Endodermal cell (in vitro differentiated cells): ENCODE data around the gene JAKMIP1. TPM values are rescaled to one million over a fixed set of nuclear protein-coding genes. Genes with fewer than 3 reads are reported as not detected.

ENCODE experiments used
- DNase-seq: peaks from one replicate; pipeline ENCODE4 v3.0.0-alpha.2; 2017
- H3K27ac ChIP-seq: 2 replicates; pipeline ENCODE4 v1.5.1; 2013; ENCODE audit warnings: mild to moderate bottlenecking, low read depth, low read length, moderate library complexity
- H3K27me3 ChIP-seq: 2 replicates; pipeline ENCODE4 v1.6.1; 2013; ENCODE audit warnings: mild to moderate bottlenecking, low read length, moderate library complexity; ENCODE audit not compliant: insufficient read depth, control insufficient read depth, poor library complexity, severe bottlenecking
- H3K36me3 ChIP-seq: 2 replicates; pipeline ENCODE4 v1.7.0; 2013; ENCODE audit warnings: mild to moderate bottlenecking, low read length, moderate library complexity; ENCODE audit not compliant: control insufficient read depth, insufficient read depth
- H3K4me1 ChIP-seq: one replicate; pipeline ENCODE4 v1.7.0; 2013; ENCODE audit warnings: low read length; ENCODE audit not compliant: control insufficient read depth, insufficient read depth
- H3K4me3 ChIP-seq: 2 replicates; pipeline ENCODE4 v1.5.1; 2013; ENCODE audit warnings: mild to moderate bottlenecking, low read length, moderate library complexity
- H3K9ac ChIP-seq: 2 replicates; pipeline ENCODE4 v1.6.1; 2013; ENCODE audit warnings: mild to moderate bottlenecking, low read length, moderate library complexity; ENCODE audit not compliant: poor library complexity, severe bottlenecking; ENCODE audit errors: extremely low read depth
- H3K9me3 ChIP-seq: 2 replicates; pipeline ENCODE4 v1.6.1; 2013; ENCODE audit warnings: mild to moderate bottlenecking, low read length, moderate library complexity; ENCODE audit not compliant: control insufficient read depth
- H3K27ac Mint-ChIP-seq: 2 replicates; pipeline ENCODE4 v1.8.0; 2020; ENCODE audit warnings: mixed read lengths
- H3K27me3 Mint-ChIP-seq: 2 replicates; pipeline ENCODE4 v1.8.0; 2021; ENCODE audit warnings: mild to moderate bottlenecking, mixed read lengths; ENCODE audit not compliant: insufficient read depth
- H3K36me3 Mint-ChIP-seq: 2 replicates; pipeline ENCODE4 v1.8.0; 2020; ENCODE audit warnings: low read depth, mixed read lengths
- H3K4me1 Mint-ChIP-seq: 2 replicates; pipeline ENCODE4 v1.8.0; 2020; ENCODE audit warnings: mixed read lengths
- H3K4me3 Mint-ChIP-seq: 2 replicates; pipeline ENCODE4 v1.8.0; 2020; ENCODE audit warnings: mild to moderate bottlenecking, moderate library complexity, mixed read lengths
- H3K9me3 Mint-ChIP-seq: 2 replicates; pipeline ENCODE4 v1.8.0; 2020; ENCODE audit warnings: mild to moderate bottlenecking, mixed read lengths
- WGBS, 2 experiments: methylation state at CpG; one replicate each; pipeline versions ENCODE4 v1.1.5 to v1.1.7; 2013; ENCODE audit warnings: missing lambda C conversion rate in 2 of 2, mixed read lengths in 1 of 2; ENCODE audit not compliant: insufficient coverage in 1 of 2, insufficient read length in 1 of 2; 5-methylcytosine and 5-hydroxymethylcytosine counted together
- long read RNA-seq, 4 experiments: library from polyadenylated mRNA in 2 of 4; library from RNA in 1 of 4; library from capped mRNA in 1 of 4; stranded (forward) in 3 of 4; unstranded in 1 of 4; transcript quantifications; one replicate each; pipeline ENCODE4 v2.0.0, GENCODE V29; 2020 to 2021; ENCODE audit warnings: inconsistent platforms in 1 of 4
- polyA plus RNA-seq, 2 experiments: library from polyadenylated mRNA; stranded (reverse); fragments of 50-300 nt; gene quantifications; one replicate each; pipeline ENCODE4 v1.2.3, GENCODE V29; 2013
- total RNA-seq, 2 donors: library from RNA; stranded (reverse); fragmentation: NEBNext Ultra II Directional in 1 of 2; extraction: Animal tissue kit (Norgen Biotek cat#: 25700) in 1 of 2; gene quantifications; 2 replicates in 1 of 2; 3 replicates in 1 of 2; pipeline ENCODE4 v1.2.1, GENCODE V29; 2021
- TF ChIP-seq, protein P1 (sequence below): fragments of 200-600 bp; sonication (generic); conservative IDR thresholded peaks from 2 replicates; pipeline ENCODE4 v1.5.0; 2021; ENCODE audit warnings: antibody characterized with exemption, mild to moderate bottlenecking

Gene JAKMIP1
- 10 to 100 TPM; 10.4 to 11.2 TPM for total RNA-seq
- polyA plus RNA-seq (2013, experiment 1 of 2) = 2.0 TPM
- 3.6 TPM for polyA plus RNA-seq (2013, experiment 2 of 2)
- long read RNA-seq, experiment 1, partial matches to known transcripts = 4 of 7 reads
- long read RNA-seq, experiment 1, other reads (novel, unspliced or antisense) = 3 of 7 reads
- long read RNA-seq, experiment 2, transcript JAKMIP1-201 (13 exons, 2,585 nt) = major isoform, 24 of 26 reads
- long read RNA-seq, experiment 2, partial matches to known transcripts = 0 of 26 reads
- long read RNA-seq, experiment 2, other reads (novel, unspliced or antisense) = 2 of 26 reads
- long read RNA-seq, experiment 3, transcript JAKMIP1-201 (13 exons, 2,585 nt) = major isoform, 40 of 44 reads
- long read RNA-seq, experiment 3, partial matches to known transcripts = 2 of 44 reads
- long read RNA-seq, experiment 3, other reads (novel, unspliced or antisense) = 1 of 44 reads
- long read RNA-seq, experiment 4 = 0 reads

DNA sequence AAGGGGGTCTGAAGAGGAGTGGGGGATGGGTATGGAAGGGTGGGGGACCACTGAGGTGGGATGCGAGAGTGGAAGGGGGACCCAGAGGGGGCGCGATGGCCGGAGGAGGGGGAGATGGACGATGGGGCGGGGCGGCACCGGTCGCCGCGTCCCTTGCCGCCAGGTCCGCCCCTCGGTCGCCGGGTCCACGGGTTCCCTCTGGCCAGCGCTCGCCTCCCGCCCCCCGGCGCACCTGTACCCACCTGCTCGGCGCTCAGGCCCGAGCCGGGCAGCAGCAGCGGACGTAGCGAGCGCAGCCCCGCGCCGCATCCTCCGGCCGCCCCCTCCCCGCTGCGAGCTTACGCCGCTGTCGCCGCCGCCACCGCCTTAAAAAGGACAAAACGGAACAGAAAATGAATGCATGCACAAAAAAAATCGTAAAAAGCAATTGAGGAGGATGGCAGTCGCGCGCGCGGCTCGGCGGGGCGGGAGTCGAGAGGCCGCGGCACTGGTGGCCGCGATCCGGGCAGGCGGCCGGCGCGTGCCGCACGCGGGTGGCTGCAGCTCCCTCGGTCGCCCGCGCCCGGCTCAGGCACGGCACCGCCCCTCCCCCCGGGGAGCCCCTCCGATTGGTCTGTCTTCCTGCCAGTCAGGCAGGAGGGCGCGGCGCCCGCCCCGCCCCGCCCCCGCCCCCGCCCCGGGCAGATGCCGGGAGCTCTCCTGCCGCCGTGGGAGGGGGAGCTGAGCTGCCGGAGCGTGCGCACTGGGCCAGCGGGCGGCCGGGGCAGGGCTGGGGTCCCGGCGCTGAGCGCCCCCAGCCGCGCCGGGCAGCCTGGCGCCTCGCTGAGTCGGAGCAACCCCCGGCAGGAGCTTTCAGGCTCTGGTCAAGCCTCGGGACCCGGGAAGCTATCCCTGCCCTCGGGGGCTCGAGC, at the start of gene JAKMIP1:
JAKMIP1 (minus strand) TSS at position 539 of the 911 bp plus-strand sequence. CDS start 87,699 bp downstream, outside the sequence.
- no peak within 1 kb of the TSS for H3K27ac ChIP-seq
- Mint-ChIP-seq H3K27ac (peak within 1 kb of the TSS; percentile 64), H3K27me3 (peaks cover 10% of the 10 kb centered on the region), H3K4me1 (peaks cover 38% of the 10 kb centered on the region), H3K36me3 (peaks cover 7% of the 10 kb centered on the region), H3K9me3 (peaks cover 7% of the 10 kb centered on the region), H3K4me3 (peak within 1 kb of the TSS; percentile 75)
- peak within 1 kb of the TSS; percentile 85 for H3K4me3 ChIP-seq
- H3K4me1 ChIP-seq = peaks cover 14% of the 10 kb centered on the region
- H3K9me3 ChIP-seq = no peaks in the 10 kb centered on the region
- no peaks in the 10 kb centered on the region for H3K36me3 ChIP-seq
- TF ChIP-seq, protein P1, sequence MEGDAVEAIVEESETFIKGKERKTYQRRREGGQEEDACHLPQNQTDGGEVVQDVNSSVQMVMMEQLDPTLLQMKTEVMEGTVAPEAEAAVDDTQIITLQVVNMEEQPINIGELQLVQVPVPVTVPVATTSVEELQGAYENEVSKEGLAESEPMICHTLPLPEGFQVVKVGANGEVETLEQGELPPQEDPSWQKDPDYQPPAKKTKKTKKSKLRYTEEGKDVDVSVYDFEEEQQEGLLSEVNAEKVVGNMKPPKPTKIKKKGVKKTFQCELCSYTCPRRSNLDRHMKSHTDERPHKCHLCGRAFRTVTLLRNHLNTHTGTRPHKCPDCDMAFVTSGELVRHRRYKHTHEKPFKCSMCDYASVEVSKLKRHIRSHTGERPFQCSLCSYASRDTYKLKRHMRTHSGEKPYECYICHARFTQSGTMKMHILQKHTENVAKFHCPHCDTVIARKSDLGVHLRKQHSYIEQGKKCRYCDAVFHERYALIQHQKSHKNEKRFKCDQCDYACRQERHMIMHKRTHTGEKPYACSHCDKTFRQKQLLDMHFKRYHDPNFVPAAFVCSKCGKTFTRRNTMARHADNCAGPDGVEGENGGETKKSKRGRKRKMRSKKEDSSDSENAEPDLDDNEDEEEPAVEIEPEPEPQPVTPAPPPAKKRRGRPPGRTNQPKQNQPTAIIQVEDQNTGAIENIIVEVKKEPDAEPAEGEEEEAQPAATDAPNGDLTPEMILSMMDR = no peak
- H3K9ac ChIP-seq = peak within 1 kb of the TSS; percentile 47
- no peaks in the 10 kb centered on the region for H3K27me3 ChIP-seq
- DNase-seq = peak; percentile 97
- WGBS, 2 experiments = 0% methylated on average over 21 to 107 of the region's 107 CpGs

DNA sequence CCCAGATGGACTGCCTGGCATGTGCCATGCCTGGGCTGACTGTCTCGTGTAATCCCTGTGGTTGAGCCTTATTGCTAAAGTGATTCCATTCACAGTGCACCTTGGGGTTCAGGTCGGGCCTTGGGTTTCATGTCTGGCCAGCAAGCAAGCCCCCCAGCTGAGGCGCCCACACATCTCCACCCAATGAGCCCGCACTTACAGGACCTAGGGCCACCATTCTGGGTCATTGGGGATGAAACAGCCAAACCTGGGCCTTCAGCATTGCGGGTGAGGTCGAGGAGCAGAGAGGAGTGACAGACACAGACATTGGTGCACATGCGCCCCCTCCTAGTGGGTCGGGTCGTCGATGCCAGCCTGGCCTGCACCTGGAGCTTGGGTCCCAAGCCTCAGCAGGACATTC, 48.0 kb upstream of the JAKMIP1 start:
- Histone ChIP-seq H3K9ac (no peak overlapping the region), H3K4me1 (no peaks in the 10 kb centered on the region), H3K36me3 (no peaks in the 10 kb centered on the region), H3K27me3 (no peaks in the 10 kb centered on the region), H3K9me3 (peaks cover 14% of the 10 kb centered on the region), H3K4me3 (no peak overlapping the region), H3K27ac (no peak overlapping the region)
- no peak overlapping the region for H3K4me3 Mint-ChIP-seq
- TF ChIP-seq, protein P1 = no peak
- H3K9me3 Mint-ChIP-seq = peaks cover 4% of the 10 kb centered on the region
- peaks cover 21% of the 10 kb centered on the region for H3K27me3 Mint-ChIP-seq
- peaks cover 13% of the 10 kb centered on the region for H3K4me1 Mint-ChIP-seq
- 75 to 85% methylated on average over 6 to 10 of the region's 10 CpGs for WGBS, 2 experiments
- H3K36me3 Mint-ChIP-seq = no peaks in the 10 kb centered on the region
- DNase-seq = no peak
- H3K27ac Mint-ChIP-seq = no peak overlapping the region

DNA sequence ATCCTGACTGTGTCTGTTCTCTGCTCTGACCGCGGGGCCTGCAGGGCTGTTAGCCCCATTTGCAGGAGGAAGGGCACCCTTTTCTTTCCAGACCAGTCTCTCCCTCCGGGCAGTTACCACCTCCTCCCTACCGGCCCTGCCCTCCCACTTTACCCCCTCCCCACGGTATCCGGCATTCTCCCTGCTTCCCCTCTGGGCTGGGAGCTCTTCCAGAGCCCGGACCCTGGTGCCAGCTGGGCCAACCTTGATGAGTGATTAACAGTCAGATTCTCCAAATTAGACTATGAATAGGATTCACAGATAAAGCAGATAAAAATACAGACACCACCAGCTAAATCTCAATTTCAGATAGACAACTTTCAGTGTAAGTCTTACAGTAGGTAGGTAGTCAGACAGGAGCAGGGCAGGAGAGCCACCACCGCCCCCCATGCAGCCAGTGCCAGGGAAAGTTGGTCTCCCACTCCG, 45.9 kb upstream of the JAKMIP1 start:
- no peak overlapping the region for H3K27ac ChIP-seq
- no peak for DNase-seq
- peaks cover 4% of the 10 kb centered on the region for H3K9me3 Mint-ChIP-seq
- no peaks in the 10 kb centered on the region for H3K4me1 ChIP-seq
- no peaks in the 10 kb centered on the region for H3K36me3 ChIP-seq
- H3K9ac ChIP-seq = no peak overlapping the region
- H3K27me3 Mint-ChIP-seq = peaks cover 33% of the 10 kb centered on the region
- H3K4me1 Mint-ChIP-seq = peaks cover 13% of the 10 kb centered on the region
- peak overlapping the region; percentile 59 for H3K4me3 Mint-ChIP-seq
- no peaks in the 10 kb centered on the region for H3K27me3 ChIP-seq
- H3K4me3 ChIP-seq = no peak overlapping the region
- no peak overlapping the region for H3K27ac Mint-ChIP-seq
- 82 to 83% methylated on average over 6 to 9 of the region's 9 CpGs for WGBS, 2 experiments
- TF ChIP-seq, protein P1 = no peak
- H3K36me3 Mint-ChIP-seq = no peaks in the 10 kb centered on the region
- peaks cover 14% of the 10 kb centered on the region for H3K9me3 ChIP-seq
